Ovary (tissue), 3 donors: ENCODE results near the gene THSD4.

Experiments
- POLR2A ChIP-seq: fragments of 450-650 bp; IDR thresholded peaks from one replicate; pipeline ENCODE4 v1.6.1; 2017; ENCODE audit warnings: antibody characterized with exemption, mild to moderate bottlenecking, moderate library complexity
- TF ChIP-seq, protein P1 (sequence below), 3 donors: fragments of 450-650 bp in 2 of 3; fragments of 200-600 bp in 1 of 3; IDR thresholded peaks; one replicate each; pipeline versions ENCODE4 v1.5.1 to v1.8.0; 2016 to 2022; ENCODE audit warnings: antibody characterized with exemption in 3 of 3, mild to moderate bottlenecking in 1 of 3
- donor health status: DM: no; HTN: no; CAD: no.

DNA sequence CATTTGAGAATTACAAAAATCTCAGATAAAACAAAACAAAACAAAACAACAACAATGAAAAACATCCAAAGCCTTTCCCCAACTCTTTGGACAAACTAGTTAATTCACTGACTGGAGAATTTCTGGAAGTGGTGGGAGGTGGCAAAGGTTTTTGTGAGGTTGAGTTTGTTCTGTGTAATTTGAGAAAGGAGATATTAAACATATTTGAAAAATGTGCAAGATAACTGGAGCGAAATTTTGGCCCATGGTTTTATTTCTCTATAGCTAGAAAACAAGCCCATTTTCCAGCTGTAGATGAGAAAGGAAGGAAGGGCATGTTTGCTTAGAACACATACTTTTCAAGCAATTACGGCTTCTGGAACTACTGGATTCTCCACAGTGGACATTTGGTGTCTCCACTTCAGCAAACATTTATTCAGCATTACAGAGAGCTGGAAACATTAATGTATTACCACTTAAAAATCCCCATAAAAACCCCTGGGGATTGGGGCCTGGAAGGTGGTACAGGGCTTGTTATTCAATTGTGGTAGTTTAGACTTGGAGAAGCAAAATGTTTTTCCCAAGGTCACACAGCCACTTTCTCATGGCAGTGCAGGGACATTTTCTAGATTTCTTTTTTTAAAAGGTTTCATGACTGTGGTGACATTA, 135.8 kb downstream of the THSD4 start:
- TF ChIP-seq, protein P1, sequence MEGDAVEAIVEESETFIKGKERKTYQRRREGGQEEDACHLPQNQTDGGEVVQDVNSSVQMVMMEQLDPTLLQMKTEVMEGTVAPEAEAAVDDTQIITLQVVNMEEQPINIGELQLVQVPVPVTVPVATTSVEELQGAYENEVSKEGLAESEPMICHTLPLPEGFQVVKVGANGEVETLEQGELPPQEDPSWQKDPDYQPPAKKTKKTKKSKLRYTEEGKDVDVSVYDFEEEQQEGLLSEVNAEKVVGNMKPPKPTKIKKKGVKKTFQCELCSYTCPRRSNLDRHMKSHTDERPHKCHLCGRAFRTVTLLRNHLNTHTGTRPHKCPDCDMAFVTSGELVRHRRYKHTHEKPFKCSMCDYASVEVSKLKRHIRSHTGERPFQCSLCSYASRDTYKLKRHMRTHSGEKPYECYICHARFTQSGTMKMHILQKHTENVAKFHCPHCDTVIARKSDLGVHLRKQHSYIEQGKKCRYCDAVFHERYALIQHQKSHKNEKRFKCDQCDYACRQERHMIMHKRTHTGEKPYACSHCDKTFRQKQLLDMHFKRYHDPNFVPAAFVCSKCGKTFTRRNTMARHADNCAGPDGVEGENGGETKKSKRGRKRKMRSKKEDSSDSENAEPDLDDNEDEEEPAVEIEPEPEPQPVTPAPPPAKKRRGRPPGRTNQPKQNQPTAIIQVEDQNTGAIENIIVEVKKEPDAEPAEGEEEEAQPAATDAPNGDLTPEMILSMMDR (IDR thresholded peaks at IDR 0.05) = no peak
- no peak for TF ChIP-seq POLR2A
